ENCODE data around the gene AMFR.

AMFR gene

DNA sequence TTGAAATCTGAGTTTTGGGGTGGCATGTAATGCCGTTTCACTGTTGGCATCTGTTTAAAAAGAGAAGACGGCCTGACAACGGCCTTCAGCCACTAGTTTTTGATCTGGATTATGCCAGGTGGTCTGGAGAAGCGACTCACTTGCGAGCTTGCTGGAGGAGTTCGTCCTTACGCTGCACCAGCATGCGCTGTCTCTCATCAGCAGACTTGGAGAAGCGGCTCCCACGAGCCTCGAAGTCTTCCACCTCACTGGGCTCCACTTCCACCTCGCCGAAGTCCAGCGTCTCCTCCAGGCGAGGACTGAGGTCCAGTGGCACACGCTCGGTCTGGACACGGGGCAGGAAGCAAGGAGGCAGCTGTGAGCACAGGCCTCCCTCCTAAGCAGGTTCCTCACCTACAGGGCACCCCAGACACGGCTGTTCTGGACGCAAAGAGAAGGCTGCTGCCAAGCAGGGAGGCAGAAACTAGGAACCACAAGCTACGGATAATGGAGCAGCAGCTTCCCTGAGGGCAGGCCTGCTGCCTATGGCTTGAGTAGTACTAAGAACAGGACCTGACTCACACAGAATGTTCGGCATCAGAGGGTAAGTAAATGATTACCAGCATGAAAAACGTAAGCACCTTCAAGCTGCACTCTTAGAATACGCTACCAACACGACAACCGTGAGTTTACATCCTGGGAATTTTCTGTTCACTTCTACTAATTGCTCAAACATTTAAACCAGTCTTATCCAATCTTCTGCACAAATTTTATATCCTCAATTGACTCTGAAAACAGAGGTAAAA lies 61.4 kb downstream of the AMFR start:
- DNase-seq (ENCODE audit: low read depth): no peak
- TF ChIP-seq, protein P1, sequence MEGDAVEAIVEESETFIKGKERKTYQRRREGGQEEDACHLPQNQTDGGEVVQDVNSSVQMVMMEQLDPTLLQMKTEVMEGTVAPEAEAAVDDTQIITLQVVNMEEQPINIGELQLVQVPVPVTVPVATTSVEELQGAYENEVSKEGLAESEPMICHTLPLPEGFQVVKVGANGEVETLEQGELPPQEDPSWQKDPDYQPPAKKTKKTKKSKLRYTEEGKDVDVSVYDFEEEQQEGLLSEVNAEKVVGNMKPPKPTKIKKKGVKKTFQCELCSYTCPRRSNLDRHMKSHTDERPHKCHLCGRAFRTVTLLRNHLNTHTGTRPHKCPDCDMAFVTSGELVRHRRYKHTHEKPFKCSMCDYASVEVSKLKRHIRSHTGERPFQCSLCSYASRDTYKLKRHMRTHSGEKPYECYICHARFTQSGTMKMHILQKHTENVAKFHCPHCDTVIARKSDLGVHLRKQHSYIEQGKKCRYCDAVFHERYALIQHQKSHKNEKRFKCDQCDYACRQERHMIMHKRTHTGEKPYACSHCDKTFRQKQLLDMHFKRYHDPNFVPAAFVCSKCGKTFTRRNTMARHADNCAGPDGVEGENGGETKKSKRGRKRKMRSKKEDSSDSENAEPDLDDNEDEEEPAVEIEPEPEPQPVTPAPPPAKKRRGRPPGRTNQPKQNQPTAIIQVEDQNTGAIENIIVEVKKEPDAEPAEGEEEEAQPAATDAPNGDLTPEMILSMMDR (conservative IDR thresholded peaks at IDR 0.05; ENCODE audit: low read depth, low read length): no peak
- no peak overlapping the region for H3K4me3 ChIP-seq (ENCODE audit: low read length)

DNA sequence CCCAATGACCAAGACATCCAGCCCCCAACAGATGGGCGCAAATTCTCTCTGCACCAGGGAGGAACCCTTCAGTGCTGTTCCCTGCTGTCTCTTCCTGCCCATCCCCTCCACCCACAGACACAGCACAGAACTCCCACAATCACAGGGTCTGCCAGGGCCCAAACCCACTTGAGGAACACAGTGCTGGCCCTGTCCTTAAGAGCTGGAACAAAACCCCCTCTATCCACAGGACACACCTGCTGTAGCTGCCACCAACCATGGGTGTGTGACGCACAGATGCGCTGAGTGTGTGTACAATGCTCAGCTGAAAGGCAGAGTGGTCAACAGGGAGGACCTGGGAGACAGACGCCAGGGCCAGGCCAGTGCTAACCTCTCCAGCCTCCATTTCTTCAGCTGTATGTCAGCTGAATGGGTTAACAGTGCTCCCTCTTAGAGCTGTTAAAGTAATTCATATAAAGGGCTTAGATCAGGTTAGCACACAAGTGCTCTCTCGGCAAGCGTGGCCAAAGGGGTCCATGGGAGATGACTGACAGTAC lies 62.1 kb downstream of the AMFR start:
- H3K4me3 ChIP-seq (ENCODE audit: low read length): no peak overlapping the region
- TF ChIP-seq, protein P1 (conservative IDR thresholded peaks at IDR 0.05; ENCODE audit: low read depth, low read length): no peak
- no peak for DNase-seq (ENCODE audit: low read depth)

DNA sequence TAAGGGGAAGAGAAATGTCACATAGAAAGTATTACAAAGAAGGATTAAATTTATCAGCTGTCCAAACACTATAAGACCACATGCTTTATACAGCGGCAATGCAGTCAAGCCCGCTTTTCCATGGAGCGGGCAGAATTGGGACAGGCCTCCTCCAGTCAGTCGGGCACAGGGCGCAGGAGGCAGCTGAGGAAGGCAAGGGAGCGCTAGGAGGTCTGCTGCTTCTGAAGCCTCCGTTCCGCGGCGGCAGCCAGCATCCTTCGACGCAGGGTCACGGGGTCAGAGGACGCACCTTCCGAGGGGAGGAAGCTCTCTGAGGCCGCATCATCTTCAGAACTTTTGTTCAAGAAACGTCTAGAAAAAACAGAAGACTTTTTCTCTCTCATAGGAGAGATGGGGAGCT lies 62.6 kb downstream of the AMFR start:
- no peak overlapping the region for H3K4me3 ChIP-seq (ENCODE audit: low read length)
- TF ChIP-seq, protein P1 (conservative IDR thresholded peaks at IDR 0.05; ENCODE audit: low read depth, low read length): no peak
- DNase-seq (ENCODE audit: low read depth): no peak

DNA sequence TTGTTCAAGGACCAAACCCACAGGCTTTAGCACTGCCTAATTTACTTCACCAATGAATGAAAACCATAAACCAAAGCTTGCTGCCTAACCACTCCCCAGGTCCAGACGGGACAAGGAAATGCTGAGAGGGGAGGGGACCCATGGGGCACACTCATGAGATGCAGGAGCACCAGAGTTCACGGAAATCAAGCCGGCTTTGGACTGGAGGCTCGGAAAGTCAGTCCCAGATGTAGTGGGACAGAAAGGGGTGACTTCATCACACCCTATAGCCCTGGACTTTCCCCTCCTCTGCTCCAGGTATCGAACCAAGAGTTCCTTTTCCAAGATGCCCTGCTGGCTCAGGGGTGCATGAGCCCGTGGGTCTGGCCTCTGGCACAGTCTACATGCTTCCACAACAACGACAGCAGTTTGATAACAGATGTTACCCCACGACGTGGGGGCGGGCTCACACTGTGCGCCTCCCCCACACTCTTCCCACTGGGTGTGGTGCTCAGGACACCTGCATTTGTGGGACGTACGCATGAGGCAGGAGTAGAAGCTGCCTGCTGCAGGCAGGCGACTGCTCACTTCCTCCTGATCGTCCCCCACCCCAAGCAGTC lies 63.2 kb downstream of the AMFR start:
- DNase-seq (ENCODE audit: low read depth): no peak
- TF ChIP-seq, protein P1 (conservative IDR thresholded peaks at IDR 0.05; ENCODE audit: low read depth, low read length): no peak
- H3K4me3 ChIP-seq (ENCODE audit: low read length): no peak overlapping the region

DNA sequence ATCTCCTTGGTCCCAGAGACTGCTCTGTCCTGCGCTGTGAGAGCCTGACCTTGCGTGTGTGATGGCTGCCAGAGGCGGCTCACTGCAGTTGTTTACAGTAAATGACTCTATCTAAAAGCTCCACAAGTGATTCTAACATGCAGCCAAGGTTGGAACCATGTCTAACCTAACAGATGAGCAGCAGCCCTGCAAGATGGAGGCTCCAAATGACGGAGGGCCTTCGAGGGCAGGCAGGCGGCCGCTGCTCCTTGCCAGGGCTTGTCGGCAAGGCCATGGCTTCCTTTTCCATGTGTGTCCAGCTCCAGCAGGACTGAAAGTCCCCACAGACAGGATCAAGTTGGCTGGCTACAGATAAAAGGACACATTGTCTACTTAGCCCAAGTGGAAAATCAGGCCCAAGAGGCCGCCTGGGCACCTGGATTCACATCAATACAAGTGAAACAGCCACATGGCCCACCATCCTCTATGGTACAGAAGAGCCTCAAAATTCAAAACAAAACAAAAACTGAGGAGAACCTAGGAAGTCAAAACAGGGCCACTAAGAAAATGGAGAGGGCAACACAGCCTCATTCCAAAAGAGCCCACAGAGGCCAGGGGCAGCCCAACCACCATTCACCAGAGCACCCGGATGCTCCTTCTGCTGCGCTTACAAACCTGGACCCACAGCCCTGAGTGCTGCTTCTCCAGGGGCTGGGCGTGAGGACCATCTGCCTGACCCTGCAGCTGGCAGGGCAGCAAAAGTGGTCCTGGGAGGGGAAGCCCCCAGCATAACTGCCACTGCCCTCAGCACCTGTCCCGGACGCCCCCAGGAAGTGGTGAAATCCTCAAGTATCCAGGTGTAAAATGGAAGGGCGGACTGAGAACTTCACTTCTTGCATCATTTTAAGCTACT lies 65.0 kb downstream of the AMFR start:
- TF ChIP-seq, protein P1 (conservative IDR thresholded peaks at IDR 0.05; ENCODE audit: low read depth, low read length): no peak
- H3K4me3 ChIP-seq (ENCODE audit: low read length): no peak overlapping the region
- DNase-seq (ENCODE audit: low read depth): no peak

DNA sequence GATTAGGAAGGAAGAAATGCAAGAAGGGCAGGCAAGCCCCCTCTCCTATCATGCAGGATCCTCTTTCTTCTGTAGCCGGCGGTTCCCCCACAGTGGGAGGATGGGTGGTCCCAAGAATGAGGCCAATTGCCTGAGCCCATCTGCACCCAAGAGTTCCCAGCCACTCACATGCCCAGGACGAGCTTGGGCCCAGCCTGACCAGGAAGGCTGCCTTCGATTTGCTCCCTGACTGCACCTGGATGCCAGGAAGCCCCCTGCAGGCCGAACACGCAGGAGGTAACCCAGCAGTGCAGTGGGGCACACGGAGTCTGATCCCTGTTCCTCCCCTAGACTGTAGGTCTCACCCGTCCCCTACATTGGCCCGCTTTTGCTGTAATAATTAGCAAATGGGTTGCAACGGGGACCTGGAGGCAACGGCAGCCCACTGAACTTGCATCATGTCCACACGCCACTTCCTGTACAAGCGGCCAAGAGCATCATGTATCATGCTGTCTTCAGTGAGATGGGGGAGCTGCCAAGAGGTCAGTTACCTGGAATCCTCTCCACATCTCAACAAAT lies 67.5 kb downstream of the AMFR start:
- DNase-seq (ENCODE audit: low read depth): no peak
- H3K4me3 ChIP-seq (ENCODE audit: low read length): no peak overlapping the region
- TF ChIP-seq, protein P1 (conservative IDR thresholded peaks at IDR 0.05; ENCODE audit: low read depth, low read length): peak; percentile 8

Measured in retinal pigment epithelial cell (primary cell).